Loucy (cell line): Measurements from ENCODE around the gene TIMM44.

ENCODE experiments used
- H2AFZ ChIP-seq: fragments of 200-600 bp; sonication (generic); 2 replicates; pipeline ENCODE4 v1.6.0; 2016; ENCODE audit warnings: antibody characterized with exemption, mild to moderate bottlenecking, low read length, moderate library complexity
- H3F3A ChIP-seq: fragments of 200-600 bp; 2 replicates; pipeline ENCODE4 v1.6.0; 2016; ENCODE audit warnings: antibody characterized with exemption, low read depth, mild to moderate bottlenecking
- H3K27me3 ChIP-seq: fragments of 200-600 bp; sonication (generic); 2 replicates; pipeline ENCODE4 v1.6.1; 2014; ENCODE audit warnings: low read length, mild to moderate bottlenecking; ENCODE audit not compliant: insufficient read depth, poor library complexity, severe bottlenecking
- H3K36me3 ChIP-seq: fragments of 200-600 bp; sonication (generic); 2 replicates; pipeline ENCODE4 v1.6.1; 2016; ENCODE audit warnings: low read length; ENCODE audit not compliant: insufficient read depth
- H3K4me1 ChIP-seq: fragments of 200-600 bp; sonication (generic); 2 replicates; pipeline ENCODE4 v1.5.1; 2014; ENCODE audit warnings: low read length, mild to moderate bottlenecking; ENCODE audit not compliant: insufficient read depth, poor library complexity, severe bottlenecking
- H3K4me2 ChIP-seq: fragments of 200-600 bp; sonication (generic); 2 replicates; pipeline ENCODE4 v1.6.0; 2014; ENCODE audit warnings: antibody characterized with exemption, low read length, low read depth, mild to moderate bottlenecking; ENCODE audit not compliant: poor library complexity, severe bottlenecking
- H3K4me3 ChIP-seq: fragments of 200-600 bp; sonication (generic); 2 replicates; pipeline ENCODE4 v1.5.1; 2014; ENCODE audit warnings: low read length, mild to moderate bottlenecking, mixed read lengths; ENCODE audit not compliant: poor library complexity, severe bottlenecking
- H3K79me2 ChIP-seq: fragments of 200-600 bp; sonication (generic); 2 replicates; pipeline ENCODE4 v1.6.1; 2014; ENCODE audit warnings: low read length; ENCODE audit not compliant: insufficient read depth
- H3K9ac ChIP-seq: fragments of 200-600 bp; sonication (generic); 2 replicates; pipeline ENCODE4 v1.6.0; 2014; ENCODE audit warnings: mild to moderate bottlenecking, low read depth, low read length, moderate library complexity; ENCODE audit not compliant: poor library complexity, severe bottlenecking
- H3K9me2 ChIP-seq: fragments of 200-600 bp; sonication (generic); replicated peaks from 2 replicates; pipeline ENCODE4 v1.6.1; 2016; ENCODE audit warnings: low read depth, low read length, mixed read lengths
- H3K9me3 ChIP-seq: fragments of 200-600 bp; sonication (generic); 2 replicates; pipeline ENCODE4 v1.6.1; 2014; ENCODE audit warnings: mild to moderate bottlenecking, antibody characterized with exemption, low read length, low read depth; ENCODE audit not compliant: insufficient read depth
- H4K20me1 ChIP-seq: fragments of 200-600 bp; sonication (generic); 2 replicates; pipeline ENCODE4 v1.6.0; 2014; ENCODE audit warnings: antibody characterized with exemption, low read length, mild to moderate bottlenecking; ENCODE audit not compliant: insufficient read depth, poor library complexity, severe bottlenecking
- CTCF ChIP-seq: fragments of 200-600 bp; sonication (generic); conservative IDR thresholded peaks from 2 replicates; pipeline ENCODE4 v1.5.1; 2014; ENCODE audit warnings: mild to moderate bottlenecking, antibody characterized with exemption, low read length
- EZH2phosphoT487 ChIP-seq: fragments of 200-600 bp; IDR thresholded peaks from 2 replicates; pipeline ENCODE4 v1.6.1; 2018; ENCODE audit warnings: antibody characterized with exemption, mild to moderate bottlenecking, moderate library complexity, borderline replicate concordance

TIMM44 gene

GRCh38 chr19:7934766-7935165 lies 8.7 kb downstream of the TIMM44 start:
- peaks cover 48% of the 10 kb centered on the region; the same call in 1 of the 2 replicates for H3K36me3 ChIP-seq
- no peak overlapping the region for H3K9ac ChIP-seq
- TF ChIP-seq CTCF (no peak), EZH2phosphoT487 (no peak)
- H3K79me2 ChIP-seq, result no peaks in the 10 kb centered on the region
- H3K27me3 ChIP-seq, result no peaks in the 10 kb centered on the region
- H3F3A ChIP-seq, result no peaks in the 10 kb centered on the region
- no peaks in the 10 kb centered on the region for H3K9me3 ChIP-seq
- H2AFZ ChIP-seq, result no peak overlapping the region
- H3K4me2 ChIP-seq, result no peak overlapping the region
- H3K9me2 ChIP-seq, result no peaks in the 10 kb centered on the region
- H3K4me1 ChIP-seq, result no peaks in the 10 kb centered on the region
- H3K4me3 ChIP-seq, result no peak overlapping the region
- H4K20me1 ChIP-seq, result no peaks in the 10 kb centered on the region

- Histone ChIP-seq H3K4me3 (no peak overlapping the region), H3K9me3 (no peaks in the 10 kb centered on the region), H3F3A (no peaks in the 10 kb centered on the region), H3K79me2 (no peaks in the 10 kb centered on the region), H3K9me2 (no peaks in the 10 kb centered on the region), H3K4me2 (no peak overlapping the region), H4K20me1 (no peaks in the 10 kb centered on the region), H3K4me1 (no peaks in the 10 kb centered on the region), H2AFZ (no peak overlapping the region), H3K27me3 (no peaks in the 10 kb centered on the region), H3K36me3 (peaks cover 48% of the 10 kb centered on the region; the same call in 1 of the 2 replicates), H3K9ac (no peak overlapping the region)
- TF ChIP-seq CTCF (no peak), EZH2phosphoT487 (no peak)
Observed at GRCh38 chr19:7933828-7934725, 9.4 kb downstream of the TIMM44 start.

GRCh38 chr19:7933411-7933810 lies 10.1 kb downstream of the TIMM44 start:
- H3K27me3 ChIP-seq, result no peaks in the 10 kb centered on the region
- no peak overlapping the region for H2AFZ ChIP-seq
- H3K9ac ChIP-seq, result no peak overlapping the region
- no peaks in the 10 kb centered on the region for H4K20me1 ChIP-seq
- no peaks in the 10 kb centered on the region for H3K9me3 ChIP-seq
- no peak for TF ChIP-seq EZH2phosphoT487
- peak; percentile 41 for TF ChIP-seq CTCF
- no peaks in the 10 kb centered on the region for H3K4me1 ChIP-seq
- H3K4me3 ChIP-seq, result no peak overlapping the region
- no peak overlapping the region for H3K4me2 ChIP-seq
- H3K36me3 ChIP-seq, result peaks cover 48% of the 10 kb centered on the region; the same call in 1 of the 2 replicates
- no peaks in the 10 kb centered on the region for H3F3A ChIP-seq
- no peaks in the 10 kb centered on the region for H3K79me2 ChIP-seq
- no peaks in the 10 kb centered on the region for H3K9me2 ChIP-seq
